GM21390 (cell line): ENCODE results near the gene GRK1.

ENCODE experiments used
- ATAC-seq: cut with Tn5 transposase; IDR thresholded peaks from one replicate; pipeline ENCODE4 v1.9.1; 2021; ENCODE audit not compliant: unreplicated experiment

GRK1 gene

GRCh38 chr13:113756441-113757097 lies 89.5 kb downstream of the GRK1 start:
- no peak for ATAC-seq

DNA sequence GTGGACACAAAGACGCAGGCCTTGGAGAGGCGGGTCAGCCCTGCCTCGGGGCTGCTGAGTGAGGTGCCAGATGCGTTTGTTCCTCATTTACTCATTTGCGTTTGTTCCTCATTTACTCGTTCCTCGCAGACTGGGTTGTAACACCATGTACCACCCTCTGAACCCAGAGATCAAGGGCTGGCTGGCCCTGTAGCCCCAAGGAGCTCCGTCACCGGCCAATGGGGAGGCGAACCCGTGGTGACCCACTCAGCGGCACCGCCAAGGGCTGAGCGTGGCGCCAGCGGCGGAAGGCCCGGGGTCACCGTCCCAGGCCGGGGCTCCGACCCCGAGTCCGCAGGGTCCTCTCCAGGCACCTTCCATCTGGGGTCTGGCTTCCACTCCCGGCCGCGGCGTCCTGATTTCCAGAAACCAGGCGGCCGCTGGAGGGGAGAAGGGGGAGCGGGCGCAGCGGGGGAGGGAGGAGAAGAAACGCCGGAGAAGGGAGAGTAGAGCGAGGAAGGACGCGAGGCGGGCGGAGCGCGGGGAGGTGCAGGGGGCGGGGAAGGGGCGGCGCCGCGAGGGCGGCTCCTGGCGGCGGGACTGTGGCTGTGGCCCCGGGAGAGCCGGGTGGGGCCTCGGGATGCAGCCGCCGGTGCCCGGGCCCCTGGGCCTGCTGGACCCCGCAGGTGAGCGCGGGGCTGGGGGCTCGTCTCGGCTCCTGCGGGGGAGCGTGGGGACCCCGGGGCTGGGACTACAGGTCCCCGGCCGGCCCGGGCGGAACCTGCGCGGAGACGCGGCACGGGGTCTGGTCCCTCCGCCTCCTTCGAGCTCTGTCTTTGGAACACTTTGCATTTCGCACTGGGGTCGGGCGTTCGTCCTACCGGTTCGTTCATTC lies 91.9 kb downstream of the GRK1 start, which contains the start of gene TMEM255B:
Gene TMEM255B (plus strand): TSS at position 576 of the 874 bp plus-strand sequence. CDS start 44 bp downstream, at position 620.
- ATAC-seq = peak; percentile 96

- ATAC-seq = no peak
These were observed 92.6 kb downstream of the GRK1 start for GRCh38 chr13:113759525-113760137.

- no peak for ATAC-seq
These were observed 94.1 kb downstream of the GRK1 start for GRCh38 chr13:113761136-113761535.

GRCh38 chr13:113762075-113762474 lies 95.1 kb downstream of the GRK1 start:
- ATAC-seq = no peak

GRCh38 chr13:113762538-113762937 lies 95.5 kb downstream of the GRK1 start:
- ATAC-seq = no peak

- no peak for ATAC-seq
These were observed 96.2 kb downstream of the GRK1 start for GRCh38 chr13:113763254-113763653.

DNA sequence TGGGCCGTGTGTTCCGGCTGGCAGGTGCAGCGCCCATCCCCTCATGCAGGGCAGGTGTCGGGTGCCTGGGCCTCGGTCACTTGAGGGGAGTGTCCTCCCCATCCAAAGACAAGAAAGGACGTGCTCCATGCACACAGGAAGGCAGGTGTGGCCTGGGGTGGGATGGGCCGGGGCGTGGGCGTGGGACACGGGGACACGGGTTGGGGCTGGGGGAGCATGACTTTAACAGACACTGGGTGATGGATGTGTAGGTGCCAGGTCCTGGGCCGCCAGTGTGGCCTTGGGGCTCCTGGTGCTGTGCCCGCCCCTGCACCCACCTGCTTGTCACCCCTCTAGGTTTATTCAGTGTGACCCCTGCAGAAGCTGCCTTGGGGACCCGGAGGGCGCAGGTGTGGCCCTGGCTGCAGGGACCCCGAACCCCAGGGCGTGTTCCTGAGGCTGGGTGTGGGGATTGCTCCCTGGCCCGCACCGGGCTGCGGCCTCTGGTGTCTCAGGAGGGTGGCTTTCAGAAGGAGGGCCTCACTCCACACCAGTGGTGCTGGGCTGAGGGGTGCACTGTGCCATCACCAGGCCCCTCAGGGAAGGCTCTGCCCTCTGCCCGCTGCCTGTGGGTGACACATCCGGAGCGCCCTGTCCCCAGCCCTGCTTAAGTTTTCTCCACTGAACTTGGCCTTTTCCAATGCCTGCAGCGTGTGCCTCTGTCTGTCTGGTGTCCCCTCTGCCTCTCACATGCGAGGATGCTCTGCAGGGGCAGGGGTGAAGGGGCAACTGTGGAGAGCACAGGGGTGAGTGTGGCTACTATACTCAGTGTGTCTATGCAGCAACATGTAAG lies 97.2 kb downstream of the GRK1 start:
- no peak for ATAC-seq

- ATAC-seq = no peak
These were observed 98.0 kb downstream of the GRK1 start for GRCh38 chr13:113764793-113765563.

DNA sequence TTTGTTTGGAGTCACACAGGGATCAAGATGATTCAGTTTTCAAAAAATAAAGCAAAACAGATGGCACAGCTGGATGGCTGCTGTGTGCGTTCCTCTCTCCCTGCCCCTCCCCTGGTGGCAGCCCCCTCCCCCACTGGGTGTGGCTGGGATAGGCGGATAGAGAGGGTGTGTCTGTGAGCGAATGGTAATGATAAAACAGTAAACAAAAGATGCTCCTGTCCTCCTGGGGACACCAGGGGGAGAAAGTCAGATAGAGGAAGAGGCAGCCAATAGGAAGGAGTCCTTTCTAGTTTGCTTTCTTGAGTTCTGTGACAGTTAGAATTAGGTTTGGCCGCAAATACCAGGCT lies 98.5 kb downstream of the GRK1 start:
- ATAC-seq = no peak

DNA sequence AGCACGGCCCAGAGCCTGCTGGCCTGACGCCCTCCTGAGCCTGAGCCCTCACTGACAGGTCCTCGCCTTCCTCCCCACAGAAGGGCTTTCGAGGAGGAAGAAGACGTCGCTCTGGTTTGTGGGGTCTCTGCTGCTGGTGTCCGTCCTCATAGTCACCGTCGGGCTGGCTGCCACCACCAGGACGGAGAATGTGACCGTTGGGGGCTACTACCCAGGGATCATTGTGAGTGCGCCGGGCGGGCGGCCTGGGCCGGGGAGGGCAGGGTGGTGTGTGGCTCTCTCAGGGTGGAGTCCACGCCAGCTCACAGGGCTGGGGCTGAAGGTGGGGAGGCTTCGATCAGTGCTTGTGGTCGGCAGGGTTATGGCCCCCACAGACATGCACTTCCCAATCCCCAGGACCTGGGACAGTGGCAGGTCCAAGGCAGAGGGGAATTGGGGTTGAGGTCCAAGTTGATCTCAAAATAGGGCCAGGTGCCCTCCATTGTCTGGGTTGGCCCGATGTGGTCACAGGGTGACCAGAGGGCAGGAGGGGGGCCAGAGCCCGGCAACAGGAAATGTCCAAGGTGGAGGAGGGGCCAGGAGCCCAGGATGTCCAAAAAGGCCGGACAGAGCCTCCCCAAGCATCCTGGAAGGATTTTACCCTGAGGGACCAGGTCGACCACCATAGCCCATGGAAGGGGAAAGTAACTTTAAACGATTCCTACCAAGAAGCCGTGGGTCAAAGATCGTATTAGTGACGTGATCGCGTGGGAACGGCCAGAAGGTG lies 99.2 kb downstream of the GRK1 start:
- no peak for ATAC-seq

DNA sequence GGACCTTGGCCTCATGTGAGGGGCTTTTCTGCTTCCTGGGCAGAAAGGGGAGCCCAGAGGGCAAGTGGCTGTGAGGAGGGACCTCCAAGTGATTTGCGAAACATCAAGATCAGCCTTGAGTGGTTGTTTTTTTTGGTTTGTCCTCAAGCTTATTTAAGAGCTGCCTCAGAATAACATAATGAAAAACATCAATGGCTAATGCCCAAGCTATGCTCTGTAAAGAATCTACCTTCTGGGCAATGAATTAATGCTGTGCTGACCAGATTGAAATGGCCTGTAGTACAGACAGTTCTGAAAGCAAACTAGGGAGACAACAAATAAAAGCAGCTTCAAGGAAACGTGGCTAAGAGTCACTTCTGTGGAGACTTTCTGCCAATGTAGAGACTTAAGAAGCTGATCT lies 100.3 kb downstream of the GRK1 start:
- ATAC-seq = no peak

- ATAC-seq = no peak
These were observed 101.2 kb downstream of the GRK1 start for GRCh38 chr13:113768018-113768905.

GRCh38 chr13:113769106-113769505 lies 102.1 kb downstream of the GRK1 start:
- no peak for ATAC-seq

- no peak for ATAC-seq
These were observed 102.9 kb downstream of the GRK1 start for GRCh38 chr13:113769881-113770280.

DNA sequence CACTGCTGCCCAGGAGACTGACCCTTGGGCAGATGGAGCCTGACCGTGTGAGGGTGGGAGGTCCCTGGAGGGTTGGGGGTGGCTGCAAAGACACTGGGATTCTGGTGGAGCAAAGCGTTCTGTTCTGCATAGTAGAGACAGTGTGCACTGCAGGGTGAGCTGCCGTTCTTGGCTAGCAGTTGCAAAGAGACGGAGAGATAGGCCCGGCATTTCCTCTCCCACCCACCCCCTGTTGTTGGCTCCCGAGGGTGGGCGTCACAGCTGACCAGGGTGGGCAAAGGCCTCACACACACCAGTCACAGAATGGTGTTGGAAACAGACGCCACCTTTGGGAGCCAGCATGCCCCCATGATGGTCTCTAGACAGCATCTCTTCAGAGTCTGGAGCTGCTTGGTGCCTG lies 103.4 kb downstream of the GRK1 start:
- no peak for ATAC-seq

GRCh38 chr13:113770937-113771336 lies 103.9 kb downstream of the GRK1 start:
- ATAC-seq = no peak

- no peak for ATAC-seq
These were observed 104.8 kb downstream of the GRK1 start for GRCh38 chr13:113771709-113772331.
